NCI-H524 (cell line): ENCODE results near the gene ITGA8.
A peak's percentile ranks its signal among the peaks of the same experiment; 100 is the strongest.
"Not testable (repeated sequence)": the region's sequence is repeated elsewhere in the genome, so short reads cannot be mapped to it uniquely, and the experiment has no call there.

Source experiments
- DNase-seq, 2 experiments: peaks; one replicate each; lab custom pipeline; 2025; lab: John Stamatoyannopoulos, UW

The ITGA8 gene

GRCh38 chr10:15494850-15495506 is 224.7 kb downstream of the ITGA8 start:
- peak; percentile 50 to 76 for DNase-seq

- no peak for DNase-seq
These were observed 227.7 kb downstream of the ITGA8 start for GRCh38 chr10:15491856-15492642.

GRCh38 chr10:15489431-15489830 is 230.3 kb downstream of the ITGA8 start:
- no peak for DNase-seq

GRCh38 chr10:15487376-15487775 is 232.3 kb downstream of the ITGA8 start:
- no peak for DNase-seq

GRCh38 chr10:15486404-15486803 is 233.3 kb downstream of the ITGA8 start:
- no peak for DNase-seq

GRCh38 chr10:15485684-15486316 is 233.9 kb downstream of the ITGA8 start:
- DNase-seq: no peak

GRCh38 chr10:15485027-15485426 is 234.7 kb downstream of the ITGA8 start:
- no peak for DNase-seq

- no peak for DNase-seq
These were observed 235.6 kb downstream of the ITGA8 start for GRCh38 chr10:15484128-15484527.

GRCh38 chr10:15483215-15484075 is 236.3 kb downstream of the ITGA8 start:
- DNase-seq: no peak

- DNase-seq: no peak
These were observed 237.6 kb downstream of the ITGA8 start for GRCh38 chr10:15482156-15482555.

GRCh38 chr10:15478950-15479349 is 240.8 kb downstream of the ITGA8 start:
- no peak for DNase-seq

GRCh38 chr10:15478429-15478828 is 241.3 kb downstream of the ITGA8 start:
- DNase-seq: no peak

GRCh38 chr10:15476337-15476736 is 243.4 kb downstream of the ITGA8 start:
- no peak for DNase-seq

GRCh38 chr10:15475439-15475838 is 244.3 kb downstream of the ITGA8 start:
- not testable (repeated sequence) for DNase-seq

GRCh38 chr10:15474671-15475070 is 245.1 kb downstream of the ITGA8 start:
- DNase-seq: no peak

- no peak for DNase-seq
These were observed 246.3 kb downstream of the ITGA8 start for GRCh38 chr10:15473396-15473767.

- DNase-seq: no peak
These were observed 247.0 kb downstream of the ITGA8 start for GRCh38 chr10:15472431-15473395.

GRCh38 chr10:15472008-15472407 is 247.7 kb downstream of the ITGA8 start:
- DNase-seq: no peak

- no peak for DNase-seq
These were observed 250.6 kb downstream of the ITGA8 start for GRCh38 chr10:15469111-15469510.

- DNase-seq: no peak
These were observed 255.3 kb downstream of the ITGA8 start for GRCh38 chr10:15464381-15464780.
